Measurements from ENCODE around the gene RPS27. TPM values are rescaled to one million over a fixed set of nuclear protein-coding genes. Genes with fewer than 3 reads are reported as not detected.

Gene RPS27
- total RNA-seq, 1 experiment from 2014 or later, result 1,095 TPM

GRCh38 chr1:153956997-153957715 is 33.4 kb upstream of the RPS27 start:
- DNase-seq (ENCODE audit: low read depth, low spot score) (no peak), ATAC-seq (no peak)
- ChIA-PET POLR2A (no interaction called here), CTCF (interaction anchor here (0.6 kb wide), 1 partner anchor 127 kb away, joined by 5 read pairs; no protein-coding TSS in a partner anchor)
- H3K27me3 ChIP-seq (ENCODE audit: control insufficient read depth, insufficient read depth, low read length), result no peaks in the 10 kb centered on the region
- intact Hi-C loops (cut with micrococcal nuclease; ENCODE audit: unreplicated experiment), result no loop called here
- peak overlapping the region; percentile 86 for H3K27ac ChIP-seq (ENCODE audit: low read length)
- peaks cover 2% of the 10 kb centered on the region; the same call in 1 of the 2 replicates for H3K36me3 ChIP-seq (ENCODE audit: control insufficient read depth, insufficient read depth, low read length)
- BruUV-seq (replicated peaks), result no TSS peak
- TF ChIP-seq REST (IDR thresholded peaks at IDR 0.05; ENCODE audit: insufficient read depth in 1 of 2, low read depth in 2 of 2, low read length in 1 of 2) (no peak), POLR2AphosphoS5 (IDR thresholded peaks at IDR 0.05; ENCODE audit: low read depth, low read length) (no peak), TCF7L2 (IDR thresholded peaks at IDR 0.05; ENCODE audit: low read depth, low read length) (no peak), SIN3A (IDR thresholded peaks at IDR 0.05; ENCODE audit: borderline replicate concordance, insufficient read depth, low read depth, low read length) (no peak), CTCF (IDR thresholded peaks at IDR 0.05) (no peak)
- no peaks in the 10 kb centered on the region for H3K9me3 ChIP-seq (ENCODE audit: control insufficient read depth, insufficient read depth, low read depth, low read length)
- peak overlapping the region; percentile 80 to 98 for H3K4me3 ChIP-seq (ENCODE audit: low read depth in 2 of 2, low read length in 2 of 2)
- H3K4me1 ChIP-seq (ENCODE audit: control insufficient read depth, insufficient read depth, low read length), result peaks cover 27% of the 10 kb centered on the region
- in situ Hi-C loops (cut with HindIII; ENCODE audit: low pct_unique_long_range_greater_than_20kb, low sequenced_read_pairs), result no loop called here

- Histone ChIP-seq H3K27ac (ENCODE audit: low read length) (peak overlapping the region; percentile 86), H3K4me1 (ENCODE audit: control insufficient read depth, insufficient read depth, low read length) (peaks cover 32% of the 10 kb centered on the region), H3K9me3 (ENCODE audit: control insufficient read depth, insufficient read depth, low read depth, low read length) (no peaks in the 10 kb centered on the region), H3K27me3 (ENCODE audit: control insufficient read depth, insufficient read depth, low read length) (no peaks in the 10 kb centered on the region), H3K4me3 (ENCODE audit: low read depth in 2 of 2, low read length in 2 of 2) (peak overlapping the region; percentile 80 to 98), H3K36me3 (ENCODE audit: control insufficient read depth, insufficient read depth, low read length) (no peaks in the 10 kb centered on the region; the same call in 1 of the 2 replicates)
- intact Hi-C loops (cut with micrococcal nuclease; ENCODE audit: unreplicated experiment), result no loop called here
- BruUV-seq (replicated peaks), result no TSS peak
- in situ Hi-C loops (cut with HindIII; ENCODE audit: low pct_unique_long_range_greater_than_20kb, low sequenced_read_pairs), result no loop called here
- CTCF ChIA-PET, result no interaction called here
- TF ChIP-seq REST (IDR thresholded peaks at IDR 0.05; ENCODE audit: insufficient read depth in 1 of 2, low read depth in 2 of 2, low read length in 1 of 2) (no peak), POLR2AphosphoS5 (IDR thresholded peaks at IDR 0.05; ENCODE audit: low read depth, low read length) (no peak), SIN3A (IDR thresholded peaks at IDR 0.05; ENCODE audit: borderline replicate concordance, insufficient read depth, low read depth, low read length) (no peak), TCF7L2 (IDR thresholded peaks at IDR 0.05; ENCODE audit: low read depth, low read length) (no peak), CTCF (IDR thresholded peaks at IDR 0.05) (no peak)
- ATAC-seq, result peak; percentile 6; the same call in 1 of the 2 replicates
- POLR2A ChIA-PET, result no interaction called here
- no peak for DNase-seq (ENCODE audit: low read depth, low spot score)
These were observed 32.8 kb upstream of the RPS27 start for GRCh38 chr1:153957744-153958110.
